ENCODE measurements around the gene PGGHG.

DNA sequence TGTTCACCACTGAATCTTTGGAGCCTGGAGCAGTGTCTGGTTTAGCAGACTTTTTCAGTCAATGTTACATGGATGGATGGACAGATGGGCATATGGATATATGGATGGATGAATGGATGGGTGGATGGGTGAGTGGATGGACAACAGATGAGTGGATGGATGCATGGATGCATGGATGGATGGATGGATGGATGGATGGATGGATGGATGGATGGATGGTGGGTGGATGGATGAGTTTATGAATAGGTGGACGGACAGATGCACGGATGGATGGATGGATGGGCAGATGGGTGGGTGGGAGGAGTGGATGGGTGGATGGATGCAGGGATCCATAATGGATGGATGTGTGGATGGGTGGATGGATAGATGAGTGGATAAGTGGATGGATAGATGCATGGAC, 33.1 kb upstream of the PGGHG start:
- TF ChIP-seq, protein P1, sequence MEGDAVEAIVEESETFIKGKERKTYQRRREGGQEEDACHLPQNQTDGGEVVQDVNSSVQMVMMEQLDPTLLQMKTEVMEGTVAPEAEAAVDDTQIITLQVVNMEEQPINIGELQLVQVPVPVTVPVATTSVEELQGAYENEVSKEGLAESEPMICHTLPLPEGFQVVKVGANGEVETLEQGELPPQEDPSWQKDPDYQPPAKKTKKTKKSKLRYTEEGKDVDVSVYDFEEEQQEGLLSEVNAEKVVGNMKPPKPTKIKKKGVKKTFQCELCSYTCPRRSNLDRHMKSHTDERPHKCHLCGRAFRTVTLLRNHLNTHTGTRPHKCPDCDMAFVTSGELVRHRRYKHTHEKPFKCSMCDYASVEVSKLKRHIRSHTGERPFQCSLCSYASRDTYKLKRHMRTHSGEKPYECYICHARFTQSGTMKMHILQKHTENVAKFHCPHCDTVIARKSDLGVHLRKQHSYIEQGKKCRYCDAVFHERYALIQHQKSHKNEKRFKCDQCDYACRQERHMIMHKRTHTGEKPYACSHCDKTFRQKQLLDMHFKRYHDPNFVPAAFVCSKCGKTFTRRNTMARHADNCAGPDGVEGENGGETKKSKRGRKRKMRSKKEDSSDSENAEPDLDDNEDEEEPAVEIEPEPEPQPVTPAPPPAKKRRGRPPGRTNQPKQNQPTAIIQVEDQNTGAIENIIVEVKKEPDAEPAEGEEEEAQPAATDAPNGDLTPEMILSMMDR (IDR thresholded peaks at IDR 0.05) = no peak
- TF ChIP-seq EZH2phosphoT487 (IDR thresholded peaks at IDR 0.05) = no peak
- no peak for TF ChIP-seq EZH2 (IDR thresholded peaks at IDR 0.05)
